Heart left ventricle (tissue), 16 donors: ENCODE results near the gene PTTG1IP. TPM values are rescaled to one million over a fixed set of nuclear protein-coding genes. Genes with fewer than 3 reads are reported as not detected.

Experiments used
- ATAC-seq, 4 donors: fragments of 200-7000 bp; cut with Tn5 transposase; one replicate each; pipeline ENCODE4 v1.9.1; 2020 to 2022; ENCODE audit warnings: moderate library complexity in 4 of 4, mild to moderate bottlenecking in 3 of 4, moderate number of reproducible peaks in 1 of 4
- DNase-seq, 5 donors: peaks; one replicate each; pipeline ENCODE4 v3.0.0-alpha.2; 2020
- H3K27ac ChIP-seq, 12 donors: fragments of 200-600 bp; sonication (generic) in 4 of 12; one replicate each; pipeline versions ENCODE4 v1.5.0 to v1.8.0; 2016 to 2022; ENCODE audit warnings: mild to moderate bottlenecking in 2 of 12
- H3K27me3 ChIP-seq, 9 donors: fragments of 200-600 bp; sonication (generic) in 2 of 9; one replicate each; pipeline versions ENCODE4 v1.5.1 to v1.8.0; 2016 to 2022; ENCODE audit warnings: mild to moderate bottlenecking in 3 of 9
- H3K36me3 ChIP-seq, 9 donors: fragments of 200-600 bp; sonication (generic) in 2 of 9; one replicate each; pipeline versions ENCODE4 v1.5.0 to v1.8.0; 2018 to 2022; ENCODE audit warnings: mild to moderate bottlenecking in 2 of 9
- H3K4me1 ChIP-seq, 12 donors: fragments of 200-600 bp; sonication (generic) in 4 of 12; one replicate each; pipeline versions ENCODE4 v1.5.0 to v1.8.0; 2016 to 2022; ENCODE audit warnings: mild to moderate bottlenecking in 3 of 12
- H3K4me3 ChIP-seq, 12 donors: fragments of 200-600 bp; sonication (generic) in 4 of 12; one replicate each; pipeline versions ENCODE4 v1.5.0 to v1.8.0; 2017 to 2022; ENCODE audit warnings: mild to moderate bottlenecking in 9 of 12, moderate library complexity in 4 of 12
- H3K9me3 ChIP-seq, 12 donors: fragments of 200-600 bp; sonication (generic) in 4 of 12; one replicate each; pipeline versions ENCODE4 v1.5.0 to v1.8.0; 2016 to 2022; ENCODE audit warnings: mild to moderate bottlenecking in 1 of 12
- POLR2A ChIP-seq, 2 donors: fragments of 450-650 bp; IDR thresholded peaks; one replicate each; pipeline ENCODE4 v1.6.1; 2017; ENCODE audit warnings: antibody characterized with exemption in 2 of 2, mild to moderate bottlenecking in 2 of 2, moderate library complexity in 2 of 2
- WGBS, 4 donors: extraction: QIAGEN DNeasy Blood & Tissue Kit in 2 of 4; methylation state at CpG; one replicate each; pipeline versions ENCODE4 v1.1.5 to v1.1.7; 2013 to 2018; 5-methylcytosine and 5-hydroxymethylcytosine counted together
- intact Hi-C, 10 donors: fragments of 100-400 bp; cut with DNase I; formaldehyde crosslinking; loops; one replicate each; pipeline versions ENCODE4 v1.11.1 to v1.14.2; 2022
- polyA plus RNA-seq, 2 donors: library from polyadenylated mRNA; stranded (reverse); fragments of 200-250 nt; gene quantifications; one replicate each; pipeline ENCODE4 v1.2.3, GENCODE V29; 2013
- total RNA-seq, 9 donors: library from RNA; depleted of rRNA in 2 of 9; stranded (reverse); fragments of >200 nt in 2 of 9; fragmentation: NEBNext Ultra II Directional in 3 of 9; extraction: Animal tissue kit (Norgen Biotek cat#: 25700) in 3 of 9; gene quantifications; one replicate each; pipeline versions ENCODE4 v1.1.0 to v1.2.4, GENCODE V29; 2016 to 2023
- TF ChIP-seq, protein P1 (sequence below), 12 donors: fragments of 200-600 bp; sonication (generic) in 4 of 12; IDR thresholded peaks; one replicate each; pipeline versions ENCODE4 v1.5.0 to v1.8.0; 2018 to 2022; ENCODE audit warnings: antibody characterized with exemption in 12 of 12, mild to moderate bottlenecking in 5 of 12
- donor health status: ischemic (EF 13 %, LVEDD 7.1; RV severe dilation, severe dysfunction).
- donor health status: healthy with polysubstance abuse.
- donor health status: DM: no; HTN: yes; CAD: no.
- donor health status: DM: no; HTN: no; CAD: no.
- donor health status: ischemic (EF 25% LVEDD 6.9; RV normal size, moderate dysfunction).
- donor health status: ischemic (EF 25% LVEDD 5.7; RV mildly dilated, moderate dysfunction).
- donor health status: healthy.
- donor health status: DM: yes; HTN: yes; CAD: no.
- donor health status: ischemic (EF 35%, LVEDD 5.7; RV mildly dilated, moderate dysfunction).
- donor health status: nonischemic (EF 11% LVEDD 7.7; RV severe dilation, severe dysfunction).
- donor health status: DM: yes; HTN: yes; CAD: no.
- donor health status: PGD.
- donor health status: ischemic (EF 29% LVEDD 5.4; RV normal size, mild dysfunction).
- donor health status: nonischemic (EF 23%, LVEDD 6.1; RV moderate dilation, normal function).

PTTG1IP gene
- total and polyA plus RNA-seq, 11 donors = 126 to 319 (median 172) TPM

DNA sequence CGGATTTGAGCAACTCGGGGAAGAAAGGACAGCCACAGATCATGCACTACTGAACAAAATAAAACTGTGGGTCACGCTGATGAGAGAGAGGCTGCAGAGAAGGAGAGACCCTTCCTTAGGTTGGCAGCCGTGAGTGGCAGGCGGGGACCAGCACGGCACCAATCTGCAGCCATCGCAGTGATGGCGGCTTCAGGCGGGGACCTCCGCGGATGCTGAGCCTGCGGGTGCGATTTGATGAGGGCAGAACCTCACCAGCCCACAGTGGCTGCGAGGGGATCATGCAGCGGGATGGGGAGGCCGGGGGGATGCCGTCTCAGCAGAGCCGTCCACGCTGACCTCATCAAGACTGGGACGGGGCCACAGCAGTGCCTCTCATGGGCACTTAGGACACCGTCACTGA is 35.4 kb upstream of the PTTG1IP start:
- intact Hi-C loops = no loop called here
- Histone ChIP-seq H3K9me3 (no peaks in the 10 kb centered on the region), H3K27ac (peak overlapping the region in 1 of 12 donors; percentile 83), H3K36me3 (peaks cover 0 to 46% (median 0%) of the 10 kb centered on the region in 9 donors), H3K4me1 (peaks cover 0 to 90% (median 7%) of the 10 kb centered on the region in 12 donors), H3K4me3 (no peak overlapping the region), H3K27me3 (peaks cover 0 to 4% (median 0%) of the 10 kb centered on the region in 9 donors)
- WGBS, 4 donors = 88 to 96% (median 90%) methylated on average over 19 to 21 of the region's 21 CpGs
- TF ChIP-seq POLR2A (IDR thresholded peaks at IDR 0.05) = no peak
- TF ChIP-seq, protein P1, sequence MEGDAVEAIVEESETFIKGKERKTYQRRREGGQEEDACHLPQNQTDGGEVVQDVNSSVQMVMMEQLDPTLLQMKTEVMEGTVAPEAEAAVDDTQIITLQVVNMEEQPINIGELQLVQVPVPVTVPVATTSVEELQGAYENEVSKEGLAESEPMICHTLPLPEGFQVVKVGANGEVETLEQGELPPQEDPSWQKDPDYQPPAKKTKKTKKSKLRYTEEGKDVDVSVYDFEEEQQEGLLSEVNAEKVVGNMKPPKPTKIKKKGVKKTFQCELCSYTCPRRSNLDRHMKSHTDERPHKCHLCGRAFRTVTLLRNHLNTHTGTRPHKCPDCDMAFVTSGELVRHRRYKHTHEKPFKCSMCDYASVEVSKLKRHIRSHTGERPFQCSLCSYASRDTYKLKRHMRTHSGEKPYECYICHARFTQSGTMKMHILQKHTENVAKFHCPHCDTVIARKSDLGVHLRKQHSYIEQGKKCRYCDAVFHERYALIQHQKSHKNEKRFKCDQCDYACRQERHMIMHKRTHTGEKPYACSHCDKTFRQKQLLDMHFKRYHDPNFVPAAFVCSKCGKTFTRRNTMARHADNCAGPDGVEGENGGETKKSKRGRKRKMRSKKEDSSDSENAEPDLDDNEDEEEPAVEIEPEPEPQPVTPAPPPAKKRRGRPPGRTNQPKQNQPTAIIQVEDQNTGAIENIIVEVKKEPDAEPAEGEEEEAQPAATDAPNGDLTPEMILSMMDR (IDR thresholded peaks at IDR 0.05) = no peak
- peak in 1 of 5 donors; percentile 42 for DNase-seq
- ATAC-seq = no peak

DNA sequence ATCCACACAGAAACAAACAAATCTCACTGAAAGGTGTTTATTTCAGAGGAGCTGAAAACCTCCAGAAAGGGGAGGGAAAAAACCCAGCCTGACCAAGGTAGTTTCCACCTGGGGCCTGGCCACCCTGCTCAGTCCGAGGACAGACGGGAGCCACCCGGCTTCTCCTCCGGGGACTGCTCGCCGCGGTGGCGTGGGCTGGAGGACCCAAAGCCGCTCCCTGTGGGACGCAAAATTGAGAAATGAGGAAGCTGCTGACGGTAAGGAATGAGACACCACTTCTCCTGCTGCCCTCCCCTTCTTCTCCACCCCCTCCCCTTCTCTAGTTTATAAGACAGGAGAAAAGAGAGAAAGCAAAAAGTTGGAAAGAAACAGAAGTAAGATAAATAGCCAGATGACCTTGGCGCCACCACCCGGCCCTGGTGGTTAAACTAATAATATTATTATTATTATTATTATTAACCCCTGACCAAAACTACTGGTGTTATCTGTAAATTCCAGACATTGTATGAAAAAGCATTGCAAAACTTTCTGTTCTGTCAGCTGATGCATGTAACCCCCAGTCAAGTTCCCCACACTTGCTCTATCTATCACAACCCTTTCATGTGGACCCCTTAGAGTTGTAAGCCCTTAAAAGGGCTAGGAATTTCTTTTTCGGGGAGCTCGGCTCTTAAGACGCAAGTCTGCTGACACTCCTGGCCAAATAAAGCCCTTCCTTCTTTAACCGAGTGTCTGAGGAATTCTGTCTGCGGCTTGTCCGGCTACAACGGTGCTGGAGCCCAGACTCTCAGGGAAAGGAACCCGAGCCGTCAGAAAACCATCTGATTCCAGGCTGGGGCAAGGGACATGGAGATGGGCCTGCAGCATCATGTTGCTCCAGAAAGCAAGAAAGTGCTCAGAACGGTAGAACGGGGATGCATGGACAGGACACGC is 34.7 kb upstream of the PTTG1IP start:
- peak overlapping the region in 2 of 12 donors; percentile 49 to 83 for H3K27ac ChIP-seq
- WGBS, 4 donors = 57 to 66% (median 63%) methylated on average over 25 of the region's 25 CpGs
- peaks cover 0 to 90% (median 7%) of the 10 kb centered on the region in 12 donors for H3K4me1 ChIP-seq
- ATAC-seq = peak in 1 of 4 donors; percentile 31
- no peaks in the 10 kb centered on the region for H3K9me3 ChIP-seq
- peaks cover 0 to 4% (median 0%) of the 10 kb centered on the region in 9 donors for H3K27me3 ChIP-seq
- H3K4me3 ChIP-seq = peak overlapping the region in 2 of 12 donors; percentile 15 to 26
- peak in 3 of 5 donors; percentile 58 to 79 (median 60) for DNase-seq
- TF ChIP-seq POLR2A (IDR thresholded peaks at IDR 0.05) = no peak
- TF ChIP-seq, protein P1 (IDR thresholded peaks at IDR 0.05) = no peak
- peaks cover 0 to 52% (median 0%) of the 10 kb centered on the region in 9 donors for H3K36me3 ChIP-seq
- intact Hi-C loops = no loop called here

DNA sequence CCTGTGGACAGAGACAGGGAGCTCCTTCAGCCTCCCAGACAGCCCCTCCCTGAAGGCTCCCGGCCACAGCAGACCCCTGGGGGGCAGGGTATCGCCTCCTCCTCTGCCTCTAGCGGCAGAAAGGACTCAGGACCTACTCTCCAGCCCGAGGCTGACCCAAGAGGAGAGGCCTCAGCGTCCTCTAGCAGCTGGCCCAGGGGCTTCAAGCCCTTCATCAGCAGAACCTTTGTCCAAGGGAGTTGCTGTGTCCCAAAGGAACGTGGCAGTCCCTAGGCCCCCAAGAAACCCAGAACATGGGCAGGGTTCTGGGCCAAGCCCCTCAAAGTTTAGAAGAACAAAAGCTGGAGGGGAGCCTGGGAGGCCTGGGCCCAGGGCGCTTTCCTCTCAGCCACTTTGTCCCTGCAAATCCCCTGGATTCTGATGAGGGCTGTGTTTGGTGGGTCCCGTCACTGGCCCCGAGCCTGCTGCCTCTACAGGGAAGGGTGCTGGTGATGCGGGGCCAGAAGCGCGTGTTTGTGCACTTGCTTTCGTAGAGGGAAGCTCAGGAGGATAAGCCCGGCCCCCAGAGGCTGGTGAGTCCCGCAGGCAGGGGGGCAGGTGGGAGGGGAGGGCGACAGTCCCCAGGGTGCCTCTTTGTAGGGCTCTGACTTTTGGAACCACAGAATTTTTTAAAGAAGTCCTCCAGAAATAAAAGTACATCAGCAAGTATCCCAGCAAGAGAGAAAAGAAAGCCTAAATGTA is 33.9 kb upstream of the PTTG1IP start:
- intact Hi-C loops = no loop called here
- ATAC-seq (no peak), DNase-seq (peak in 1 of 5 donors; percentile 51)
- TF ChIP-seq, protein P1 (IDR thresholded peaks at IDR 0.05) = no peak
- no peak for TF ChIP-seq POLR2A (IDR thresholded peaks at IDR 0.05)
- Histone ChIP-seq H3K36me3 (peaks cover 0 to 61% (median 0%) of the 10 kb centered on the region in 9 donors), H3K27ac (peak overlapping the region in 2 of 12 donors; percentile 49 to 83), H3K27me3 (peaks cover 0 to 4% (median 0%) of the 10 kb centered on the region in 9 donors), H3K4me1 (peaks cover 0 to 91% (median 7%) of the 10 kb centered on the region in 12 donors), H3K9me3 (no peaks in the 10 kb centered on the region), H3K4me3 (peak overlapping the region in 2 of 12 donors; percentile 15 to 26)
- WGBS, 4 donors = 60 to 70% (median 66%) methylated on average over 15 to 16 of the region's 16 CpGs
